ENCODE results near the gene LRRC71. TPM values are rescaled to one million over a fixed set of nuclear protein-coding genes. Genes with fewer than 3 reads are reported as not detected.

Gene LRRC71
- total and polyA plus RNA-seq, 2 of the 4 experiments (the other 2 are of a cell fraction): 0.50 TPM; not detected in 1

DNA sequence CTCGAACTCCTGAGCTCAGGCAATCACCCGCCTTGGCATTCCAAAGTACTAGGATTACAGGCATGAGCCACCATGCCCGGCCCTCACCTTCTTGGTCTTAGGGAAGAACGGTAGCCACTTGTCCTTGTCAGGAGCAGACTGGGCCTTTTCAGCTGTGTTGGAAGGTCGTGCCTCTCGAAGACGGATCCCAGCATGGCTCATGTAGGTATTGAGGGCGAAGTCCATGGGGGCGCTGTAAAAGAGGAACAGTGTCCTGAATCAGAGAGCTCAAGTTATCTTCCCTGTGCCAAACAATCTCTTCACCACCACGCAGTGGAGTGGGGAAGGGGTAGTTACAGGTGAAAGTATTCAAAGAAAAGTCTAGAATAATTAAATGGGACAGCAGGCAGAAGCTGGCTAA is 35.9 kb downstream of the LRRC71 start:
- ATAC-seq (ENCODE audit: low read depth) (no peak), DNase-seq (no peak)
- Histone ChIP-seq H4K91ac (ENCODE audit: insufficient read depth, low read depth, low read length) (no peak overlapping the region), H2BK120ac (ENCODE audit: low read depth, low read length) (no peak overlapping the region), H3K9me1 (ENCODE audit: insufficient read depth, low read length) (peaks cover 8% of the 10 kb centered on the region; the same call in 1 of the 2 replicates), H3K18ac (ENCODE audit: low read depth, low read length) (no peak overlapping the region), H3K14ac (replicated peaks; ENCODE audit: low read depth, low read length) (no peak overlapping the region), H3K4ac (ENCODE audit: low read depth, low read length) (no peak overlapping the region), H3K9ac (ENCODE audit: low read depth, low read length) (no peak overlapping the region), H4K20me1 (ENCODE audit: insufficient read depth, low read length) (no peaks in the 10 kb centered on the region), H2BK15ac (ENCODE audit: low read depth, low read length) (no peak overlapping the region), H3K27me3 (ENCODE audit: control insufficient read depth, insufficient read depth, low read length) (no peaks in the 10 kb centered on the region), H3K79me1 (ENCODE audit: low read depth in 1 of 2, low read length in 2 of 2) (no peaks in the 10 kb centered on the region; a peak in 1 of 4 replicates), H3K23ac (ENCODE audit: low read depth, low read length) (no peak overlapping the region), H2BK20ac (ENCODE audit: low read depth, low read length) (no peak overlapping the region), H3K36me3 (ENCODE audit: control insufficient read depth, insufficient read depth, low read length) (peaks cover 57% of the 10 kb centered on the region), H2AFZ (replicated peaks; ENCODE audit: low read length, poor library complexity) (no peak overlapping the region), H2AK9ac (replicated peaks; ENCODE audit: low read depth, low read length, poor library complexity) (no peak overlapping the region), H3K4me1 (ENCODE audit: control insufficient read depth, insufficient read depth, low read length) (peaks cover 3% of the 10 kb centered on the region; the same call in 1 of the 2 replicates), H3K9me3 (ENCODE audit: control insufficient read depth, insufficient read depth, low read length) (no peaks in the 10 kb centered on the region), H3K4me3 (ENCODE audit: insufficient read depth, low read depth, low read length) (no peak overlapping the region), H3K4me2 (ENCODE audit: low read depth, low read length) (no peak overlapping the region), H3K27ac (ENCODE audit: insufficient read depth, low read length) (no peak overlapping the region), H4K5ac (ENCODE audit: low read depth, low read length) (no peak overlapping the region), H3K56ac (ENCODE audit: extremely low read depth, insufficient read depth, low read length) (no peak overlapping the region), H2BK5ac (ENCODE audit: low read depth, low read length, poor library complexity, severe bottlenecking) (no peak overlapping the region), H2AK5ac (ENCODE audit: low read depth, low read length) (no peak overlapping the region), H4K8ac (ENCODE audit: low read depth in 2 of 2, low read length in 2 of 2) (no peak overlapping the region)
- dilution Hi-C loops (cut with HindIII; ENCODE audit: low sequenced_read_pairs, unreplicated experiment): no loop called here
- 96% methylated on average over 4 of the region's 10 CpGs; no CpG with 5 or more reads in 1 of the 2 experiments for WGBS, 2 experiments (ENCODE audit: extremely low coverage in 2 of 2, insufficient read length in 1 of 2)
- BruUV-seq (replicated peaks): no TSS peak
- TF ChIP-seq CEBPB (IDR thresholded peaks at IDR 0.05; ENCODE audit: low read depth, low read length) (no peak), USF2 (IDR thresholded peaks at IDR 0.05; ENCODE audit: low read depth, low read length) (no peak), POLR2A (IDR thresholded peaks at IDR 0.05; ENCODE audit: low read depth, low read length) (no peak), RCOR1 (IDR thresholded peaks at IDR 0.05; ENCODE audit: insufficient replicate concordance, low read length) (no peak), ELK1 (IDR thresholded peaks at IDR 0.05; ENCODE audit: borderline replicate concordance, low read depth, low read length) (no peak), SMC3 (IDR thresholded peaks at IDR 0.05; ENCODE audit: low read depth, low read length) (no peak), RFX5 (IDR thresholded peaks at IDR 0.05; ENCODE audit: low read depth, low read length) (no peak), CHD1 (IDR thresholded peaks at IDR 0.05; ENCODE audit: low read depth, low read length) (no peak), RAD21 (IDR thresholded peaks at IDR 0.05; ENCODE audit: low read length) (no peak), MAZ (IDR thresholded peaks at IDR 0.05; ENCODE audit: borderline replicate concordance, low read depth, low read length) (no peak), NFE2L2 (IDR thresholded peaks at IDR 0.05; ENCODE audit: low read depth, low read length) (no peak), FOS (IDR thresholded peaks at IDR 0.05; ENCODE audit: low read depth, low read length) (no peak), MXI1 (IDR thresholded peaks at IDR 0.05; ENCODE audit: borderline replicate concordance, low read depth, low read length) (no peak), CTCF (conservative IDR thresholded peaks at IDR 0.05; ENCODE audit: low read depth, low read length) (no peak)
- ChIA-PET POLR2A (ENCODE audit: unreplicated experiment) (no interaction called here), CTCF (no interaction called here)
- in situ Hi-C loops (cut with MboI; ENCODE audit: low sequenced_read_pairs): no loop called here
- intact Hi-C loops (cut with micrococcal nuclease): no loop called here

All from IMR-90 (cell line).